NAMALWA (cell line): Measurements from ENCODE around the gene LRRC7.

Experiments
- DNase-seq: peaks from one replicate; pipeline ENCODE4 v3.0.0-alpha.2; 2015; ENCODE audit warnings: low spot score

Gene LRRC7

GRCh38 chr1:70092526-70092925 is 524.8 kb downstream of the LRRC7 start:
- no peak for DNase-seq

GRCh38 chr1:70093250-70093975 is 525.7 kb downstream of the LRRC7 start:
- no peak for DNase-seq

DNA sequence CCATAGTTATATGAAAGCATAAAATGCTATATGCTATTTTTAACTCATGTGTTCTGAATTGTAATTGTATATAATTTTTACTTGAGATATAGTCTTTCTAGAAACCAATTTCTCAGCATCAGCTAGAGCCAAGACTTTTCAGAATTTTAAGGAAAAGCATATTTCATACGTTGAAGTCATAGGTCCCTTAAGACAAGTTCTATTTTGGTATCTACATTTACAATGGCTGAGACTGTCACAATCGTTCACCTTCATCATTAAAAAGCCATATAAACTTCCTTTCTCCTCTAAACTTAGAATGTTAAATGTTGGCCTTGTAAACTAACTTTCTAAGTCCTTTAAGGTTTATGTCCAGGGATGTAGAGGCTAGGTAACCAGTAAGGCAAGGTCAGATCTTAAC is 533.5 kb downstream of the LRRC7 start:
- DNase-seq: no peak

- no peak for DNase-seq
These were observed 534.1 kb downstream of the LRRC7 start for GRCh38 chr1:70101774-70102173.

DNA sequence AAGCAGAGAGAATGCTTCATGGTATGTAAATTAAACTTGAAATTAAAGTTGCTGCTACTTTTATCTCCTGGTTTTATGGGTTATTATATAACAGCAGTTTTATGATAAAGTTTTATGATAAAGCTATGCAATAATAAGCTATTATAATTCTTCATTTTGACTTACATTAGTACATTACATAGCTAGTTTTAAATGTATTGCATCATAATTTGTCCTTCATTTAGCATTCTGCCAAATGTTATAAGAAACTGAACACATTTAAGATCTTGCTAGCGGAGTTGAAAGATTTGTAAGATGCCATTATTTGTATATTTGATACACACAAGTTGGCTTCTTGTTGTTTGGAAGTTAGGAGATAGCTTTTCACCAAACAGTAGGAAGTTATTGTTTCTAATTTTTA is 536.0 kb downstream of the LRRC7 start:
- DNase-seq: no peak

DNA sequence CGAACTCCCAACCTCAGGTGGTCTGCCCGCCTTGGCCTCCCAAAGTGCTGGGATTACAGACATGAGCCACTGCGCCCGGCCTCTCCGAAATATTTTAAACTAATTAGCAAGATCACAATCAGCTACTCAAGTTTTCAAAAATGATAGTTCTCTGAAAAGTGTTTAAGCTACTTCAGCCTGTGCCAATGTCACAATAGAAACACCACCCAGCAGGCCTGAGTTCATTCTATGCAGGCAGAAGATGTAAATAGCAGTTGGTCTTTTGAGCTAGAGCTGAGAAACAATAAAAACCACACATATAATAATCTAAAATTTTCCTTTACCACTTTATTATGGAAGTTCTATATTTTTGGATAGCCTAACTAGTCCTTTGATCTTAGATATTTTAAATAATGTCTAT is 541.5 kb downstream of the LRRC7 start:
- no peak for DNase-seq

DNA sequence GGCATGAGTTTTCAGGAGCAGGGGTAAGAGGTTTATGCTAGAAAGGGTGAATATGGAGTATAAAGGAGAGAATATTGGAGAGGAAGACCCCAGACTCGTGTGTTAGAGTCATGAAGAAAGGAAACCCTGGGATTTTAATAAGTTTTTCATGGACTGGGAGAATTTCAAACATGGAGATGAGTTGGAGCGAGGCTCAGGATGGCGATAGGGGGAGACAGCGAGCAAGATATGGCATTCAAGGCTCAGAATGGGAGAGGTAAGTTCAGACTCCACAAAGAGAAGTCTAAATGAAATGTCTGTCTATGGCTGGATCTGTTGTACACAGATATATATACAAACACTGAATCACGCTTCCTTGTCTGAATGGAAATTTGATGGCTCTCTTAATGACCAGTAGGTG is 545.1 kb downstream of the LRRC7 start:
- no peak for DNase-seq

DNA sequence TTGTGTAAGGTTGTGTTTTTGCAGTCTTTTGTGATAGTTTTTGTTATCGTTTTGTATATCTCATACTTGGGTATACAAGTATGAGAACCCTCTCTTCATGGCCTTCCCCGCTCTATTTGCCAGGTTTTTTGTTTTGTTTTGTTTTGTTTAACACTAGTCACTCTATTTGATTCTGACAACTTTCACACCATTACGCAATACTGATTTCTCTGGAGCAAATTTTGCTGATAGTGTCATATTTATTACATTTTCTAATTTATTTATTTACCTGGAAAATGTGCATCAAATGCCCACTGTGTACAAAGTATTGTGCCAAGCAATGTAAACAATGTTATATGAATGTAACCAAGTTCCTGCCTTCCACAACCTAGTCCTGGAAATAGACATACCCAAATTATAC is 547.6 kb downstream of the LRRC7 start:
- no peak for DNase-seq

DNA sequence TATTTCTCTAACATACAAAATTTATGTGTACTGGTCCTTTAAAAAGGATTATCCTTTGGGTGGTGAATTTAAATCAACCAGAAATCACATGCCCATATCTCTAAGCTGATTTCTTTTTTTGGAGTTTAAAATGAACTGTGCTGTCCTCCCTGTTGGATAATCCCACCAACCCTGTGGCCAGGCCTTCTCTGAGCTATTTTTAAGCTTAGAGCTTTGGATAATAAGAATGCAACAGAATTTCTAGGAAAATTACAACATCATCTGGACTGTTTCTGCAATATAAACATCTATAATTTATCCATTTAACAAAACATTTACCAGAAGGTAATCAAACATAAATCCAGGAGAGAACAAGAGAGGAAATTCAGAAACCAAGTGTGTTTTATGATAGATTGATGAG is 549.3 kb downstream of the LRRC7 start:
- DNase-seq: no peak

GRCh38 chr1:70134148-70134547 is 566.4 kb downstream of the LRRC7 start:
- DNase-seq: no peak

DNA sequence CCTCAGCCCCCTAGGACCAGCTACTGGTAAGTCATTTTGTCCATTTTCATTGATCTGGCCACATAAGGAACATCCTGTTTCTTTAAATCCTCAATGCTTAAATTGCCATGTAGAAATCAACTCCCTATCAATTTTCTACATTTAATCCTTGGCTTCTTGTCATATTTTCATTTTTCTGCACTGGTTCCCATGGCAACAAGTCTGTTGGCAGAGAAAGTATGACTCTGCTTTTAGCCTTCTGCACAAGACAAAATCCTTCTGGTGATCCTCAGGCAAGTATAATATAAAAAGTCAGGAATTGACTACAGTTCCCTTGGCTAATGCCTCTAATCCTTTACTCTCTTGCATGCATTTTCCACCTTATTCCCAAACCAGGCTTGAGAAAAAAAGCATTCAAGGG is 572.6 kb downstream of the LRRC7 start:
- no peak for DNase-seq

GRCh38 chr1:70140894-70141293 is 573.2 kb downstream of the LRRC7 start:
- no peak for DNase-seq

DNA sequence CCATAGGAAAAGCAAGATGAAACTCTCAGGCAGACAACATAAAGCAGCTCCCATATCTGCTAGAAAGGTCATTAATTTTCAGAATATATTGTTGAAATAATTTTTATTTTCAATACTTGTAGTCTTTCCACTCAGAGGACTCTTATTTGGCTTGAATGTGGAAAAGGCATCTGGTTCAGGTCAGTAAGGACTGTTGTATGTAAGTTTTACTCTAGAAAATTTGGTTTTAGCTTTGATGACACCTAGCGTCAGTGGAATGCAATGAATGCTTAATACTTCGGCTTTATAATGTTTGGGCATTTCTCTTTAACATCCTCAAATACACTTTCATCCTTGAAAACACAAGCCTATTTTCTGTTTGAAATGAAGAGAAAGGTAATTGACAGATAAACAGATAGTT is 574.4 kb downstream of the LRRC7 start:
- no peak for DNase-seq

DNA sequence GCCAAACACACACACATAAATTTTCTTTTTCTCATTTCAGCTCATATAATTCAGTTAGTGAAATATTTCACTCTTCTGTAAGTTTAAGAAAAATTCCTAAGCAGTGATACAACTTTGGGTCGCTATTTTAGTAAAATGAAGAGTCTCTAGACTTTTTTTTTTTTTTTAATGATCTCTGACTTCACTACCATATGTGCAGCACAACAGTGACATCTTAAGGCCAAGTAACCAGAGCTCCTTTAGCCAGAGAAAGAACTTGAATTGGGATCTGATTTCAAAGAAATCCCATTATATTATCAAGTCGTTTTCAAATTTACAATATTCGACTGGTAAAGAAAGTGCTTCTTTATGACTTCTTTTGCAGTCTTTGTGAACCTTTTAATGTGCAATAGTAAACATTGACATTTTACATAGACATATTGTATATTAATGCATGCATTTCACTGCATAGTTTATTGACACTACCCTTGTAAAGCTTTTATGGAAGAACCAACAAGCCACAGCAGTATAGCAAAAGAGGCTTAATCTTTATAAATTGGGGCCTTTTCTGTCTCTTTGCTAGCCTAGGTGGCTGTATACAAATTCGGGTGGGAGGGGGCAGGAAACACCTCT is 575.4 kb downstream of the LRRC7 start:
- no peak for DNase-seq

GRCh38 chr1:70146488-70146887 is 578.8 kb downstream of the LRRC7 start:
- no peak for DNase-seq

- no peak for DNase-seq
These were observed 582.7 kb downstream of the LRRC7 start for GRCh38 chr1:70150444-70150843.

DNA sequence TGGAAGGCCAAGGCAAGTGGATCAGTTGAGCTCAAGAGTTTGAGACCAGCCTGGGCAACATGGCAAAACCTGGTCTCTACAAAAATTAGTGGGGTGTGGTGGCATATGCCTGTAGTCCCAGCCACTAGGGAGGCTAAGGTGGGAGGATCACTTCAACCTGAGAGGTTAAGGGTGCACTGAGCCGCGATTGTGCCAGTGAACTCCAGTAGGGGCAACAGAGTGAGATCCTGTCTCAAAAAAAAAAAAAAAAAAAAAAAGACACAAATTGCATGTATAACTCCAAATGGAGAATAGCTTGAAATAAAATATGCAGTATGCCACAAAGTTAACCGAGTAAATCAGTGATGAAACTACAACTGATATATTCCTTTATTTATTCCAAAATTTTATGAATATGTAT is 586.0 kb downstream of the LRRC7 start:
- DNase-seq: no peak

DNA sequence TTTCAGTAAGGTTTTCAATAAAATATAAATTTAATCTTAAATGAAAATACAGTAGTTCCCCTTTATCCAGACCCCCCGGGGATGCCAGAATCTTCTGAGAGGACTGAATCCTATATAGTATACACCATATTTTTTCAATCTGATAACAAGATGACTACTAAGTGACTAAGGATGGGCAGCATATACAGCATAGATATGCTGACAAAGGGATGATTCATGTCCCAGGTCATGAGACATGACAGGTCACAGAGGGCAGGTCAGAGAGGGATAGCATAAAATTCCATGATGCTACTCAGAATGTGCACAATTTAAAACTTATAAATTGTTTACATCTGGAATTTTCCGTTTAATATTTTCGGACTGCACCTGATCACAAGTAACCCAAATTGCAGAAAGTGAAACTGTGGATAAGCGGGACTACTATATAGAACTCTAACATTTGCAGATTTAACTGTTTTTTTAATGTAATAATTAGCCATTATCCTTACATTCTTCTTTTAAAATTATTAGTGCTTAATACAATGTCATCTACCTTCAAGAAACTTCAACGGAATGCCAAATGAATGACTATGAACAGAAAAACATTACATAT is 588.9 kb downstream of the LRRC7 start:
- DNase-seq: no peak

GRCh38 chr1:70164350-70164749 is 596.6 kb downstream of the LRRC7 start:
- DNase-seq: no peak

- no peak for DNase-seq
These were observed 600.6 kb downstream of the LRRC7 start for GRCh38 chr1:70168283-70168682.

DNA sequence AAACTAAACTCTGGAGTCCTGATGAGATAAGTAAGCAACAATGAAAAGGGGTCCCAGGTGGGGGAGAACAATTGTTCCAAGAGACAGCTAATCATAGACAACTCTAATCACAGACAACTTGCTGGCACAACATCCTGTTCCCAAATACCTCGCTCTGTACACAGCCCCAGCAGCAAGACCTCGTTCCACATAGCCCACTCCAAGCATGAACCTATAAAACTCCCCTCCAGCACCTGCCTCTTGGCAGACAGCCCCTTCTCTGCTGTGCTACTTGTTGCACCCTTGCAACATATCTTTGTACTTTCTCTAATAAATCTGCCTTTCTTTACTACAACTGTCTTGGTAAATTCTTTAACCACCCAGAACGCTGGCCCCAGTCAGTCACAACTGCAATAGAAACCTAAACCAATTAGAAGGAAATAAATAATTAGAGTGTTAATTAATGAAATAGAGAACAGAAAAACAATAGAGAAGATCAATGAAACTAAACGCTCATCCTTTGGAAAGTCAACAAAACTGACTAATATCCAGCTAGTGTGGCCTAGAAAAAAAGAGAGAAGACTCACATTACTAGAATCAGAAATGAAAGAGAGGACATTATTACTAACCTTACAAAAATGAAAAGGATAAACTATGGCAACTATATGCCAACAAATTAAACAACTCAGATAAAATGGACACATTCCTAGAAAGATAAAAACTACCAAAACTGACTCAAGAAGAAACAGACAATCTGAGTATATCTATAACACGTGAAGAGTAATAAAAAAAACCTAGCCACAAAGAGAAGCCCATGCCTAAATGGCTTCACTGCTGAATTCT is 601.5 kb downstream of the LRRC7 start:
- DNase-seq: no peak

- no peak for DNase-seq
These were observed 603.8 kb downstream of the LRRC7 start for GRCh38 chr1:70171512-70171911.
